Liver (tissue), 9 donors: ENCODE results near the gene PARD3. TPM values are rescaled to one million over a fixed set of nuclear protein-coding genes. Genes with fewer than 3 reads are reported as not detected.

ENCODE experiments used
- DNase-seq: peaks from one replicate; pipeline ENCODE4 v3.0.0-alpha.2; 2017; ENCODE audit warnings: low spot score
- H3K27ac ChIP-seq, 2 donors: one replicate each; pipeline ENCODE4 v1.7.0; 2013; ENCODE audit warnings: inconsistent platforms in 2 of 2, low read length in 2 of 2, control low read depth in 1 of 2, low read depth in 1 of 2, mild to moderate bottlenecking in 1 of 2
- H3K27me3 ChIP-seq, 4 donors: one replicate each; pipeline versions ENCODE4 v1.6.1 to v1.7.0; 2013; ENCODE audit warnings: low read length in 3 of 4, inconsistent platforms in 1 of 4, mild to moderate bottlenecking in 1 of 4, moderate library complexity in 1 of 4; ENCODE audit not compliant: control insufficient read depth in 4 of 4, insufficient read depth in 4 of 4
- H3K36me3 ChIP-seq, 4 donors: one replicate each; pipeline versions ENCODE4 v1.6.1 to v1.7.0; 2013; ENCODE audit warnings: low read length in 3 of 4, mild to moderate bottlenecking in 3 of 4, low read depth in 1 of 4, moderate library complexity in 1 of 4; ENCODE audit not compliant: control insufficient read depth in 4 of 4, insufficient read depth in 3 of 4
- H3K4me1 ChIP-seq, 4 donors: one replicate each; pipeline versions ENCODE4 v1.6.1 to v1.7.0; 2013; ENCODE audit warnings: low read length in 3 of 4, mild to moderate bottlenecking in 3 of 4, moderate library complexity in 1 of 4; ENCODE audit not compliant: control insufficient read depth in 4 of 4, insufficient read depth in 4 of 4
- H3K4me3 ChIP-seq, 3 donors: one replicate each; pipeline versions ENCODE4 v1.6.1 to v1.7.0; 2013; ENCODE audit warnings: low read length in 3 of 3, control low read depth in 1 of 3, low read depth in 1 of 3, mild to moderate bottlenecking in 1 of 3
- H3K9ac ChIP-seq, 2 donors: one replicate each; pipeline ENCODE4 v1.7.0; 2013; ENCODE audit warnings: low read length in 2 of 2, mild to moderate bottlenecking in 2 of 2, moderate library complexity in 2 of 2, control low read depth in 1 of 2, low read depth in 1 of 2
- H3K9me3 ChIP-seq, 4 donors: one replicate each; pipeline versions ENCODE4 v1.6.1 to v1.7.0; 2013; ENCODE audit warnings: low read length in 3 of 4; ENCODE audit not compliant: control insufficient read depth in 4 of 4
- EGR1 ChIP-seq, 2 donors: IDR thresholded peaks; 2 replicates each; pipeline ENCODE4 v1.6.1; 2016 to 2018; ENCODE audit warnings: antibody characterized with exemption in 2 of 2, low read depth in 2 of 2
- FOXA1 ChIP-seq: IDR thresholded peaks from 2 replicates; pipeline ENCODE4 v1.6.1; 2016; ENCODE audit warnings: antibody characterized with exemption
- GABPA ChIP-seq, 2 donors: IDR thresholded peaks in 1 of 2; conservative IDR thresholded peaks in 1 of 2; 2 replicates each; pipeline ENCODE4 v1.6.1; 2016; ENCODE audit warnings: antibody characterized with exemption in 2 of 2, mild to moderate bottlenecking in 1 of 2, moderate library complexity in 1 of 2
- HNF4A ChIP-seq, 2 donors: conservative IDR thresholded peaks; 2 replicates each; pipeline ENCODE4 v1.6.1; 2016; ENCODE audit warnings: antibody characterized with exemption in 2 of 2, mild to moderate bottlenecking in 2 of 2
- HNF4G ChIP-seq: IDR thresholded peaks from 2 replicates; pipeline ENCODE4 v1.6.1; 2016; ENCODE audit warnings: antibody characterized with exemption
- JUND ChIP-seq, 2 donors: IDR thresholded peaks; 2 replicates each; pipeline ENCODE4 v1.6.1; 2016; ENCODE audit warnings: antibody characterized with exemption in 2 of 2
- NR2F2 ChIP-seq: IDR thresholded peaks from 2 replicates; pipeline ENCODE4 v1.6.1; 2016; ENCODE audit warnings: antibody characterized with exemption
- RAD21 ChIP-seq, 2 donors: IDR thresholded peaks; 2 replicates each; pipeline ENCODE4 v1.6.1; 2016; ENCODE audit warnings: antibody characterized with exemption in 2 of 2, mild to moderate bottlenecking in 2 of 2
- RXRA ChIP-seq, 2 donors: IDR thresholded peaks; 2 replicates each; pipeline ENCODE4 v1.6.1; 2017 to 2018; ENCODE audit warnings: antibody characterized with exemption in 2 of 2, mild to moderate bottlenecking in 1 of 2
- SP1 ChIP-seq: IDR thresholded peaks from 2 replicates; pipeline ENCODE4 v1.6.1; 2018; ENCODE audit warnings: antibody characterized with exemption, mild to moderate bottlenecking
- TAF1 ChIP-seq: conservative IDR thresholded peaks from 2 replicates; pipeline ENCODE4 v1.6.1; 2016; ENCODE audit warnings: antibody characterized with exemption, mild to moderate bottlenecking
- YY1 ChIP-seq: IDR thresholded peaks from 2 replicates; pipeline ENCODE4 v1.6.1; 2016; ENCODE audit warnings: antibody characterized with exemption, mild to moderate bottlenecking
- WGBS: extraction: QIAGEN DNeasy Blood & Tissue Kit; methylation state at CpG from one replicate; pipeline ENCODE4 v1.1.7; 2013; 5-methylcytosine and 5-hydroxymethylcytosine counted together
- polyA plus RNA-seq, 2 donors: library from polyadenylated mRNA; stranded (reverse) in 1 of 2; unstranded in 1 of 2; fragments of 200-250 nt in 1 of 2; fragments of >200 nt in 1 of 2; fragmentation: Nextera tagmentation in 1 of 2; extraction: Ambion mirVana in 1 of 2; gene quantifications; one replicate each; pipeline versions ENCODE4 v1.2.1 to v1.2.3, GENCODE V29; 2013 to 2015
- total RNA-seq, 2 donors: library from RNA; depleted of rRNA; stranded (reverse); fragments of >200 nt; gene quantifications; one replicate each; pipeline ENCODE4 v1.2.3, GENCODE V29; 2014
- TF ChIP-seq, protein P1 (sequence below): IDR thresholded peaks from 2 replicates; pipeline ENCODE4 v1.6.1; 2016; ENCODE audit warnings: antibody characterized with exemption, mild to moderate bottlenecking
- TF ChIP-seq, protein P2 (sequence below): fragments of 150-350 bp; IDR thresholded peaks from 2 replicates; pipeline ENCODE4 v1.5.1; 2017; ENCODE audit warnings: improper control_type of control experiment, low read depth, low read length; ENCODE audit not compliant: missing input control
- TF ChIP-seq, protein P3 (sequence below): IDR thresholded peaks from 2 replicates; pipeline ENCODE4 v1.6.1; 2016; ENCODE audit warnings: antibody characterized with exemption
- TF ChIP-seq, protein P4 (sequence below): IDR thresholded peaks from 2 replicates; pipeline ENCODE4 v1.6.1; 2016; ENCODE audit warnings: antibody characterized with exemption
- donor health status: healthy.
- donor health status: healthy.
- donor health status: healthy.
- donor health status: healthy.
- donor health status: healthy.

Gene PARD3
- total and polyA plus RNA-seq, 4 donors: 12.3 to 43.8 (median 13.5) TPM

DNA sequence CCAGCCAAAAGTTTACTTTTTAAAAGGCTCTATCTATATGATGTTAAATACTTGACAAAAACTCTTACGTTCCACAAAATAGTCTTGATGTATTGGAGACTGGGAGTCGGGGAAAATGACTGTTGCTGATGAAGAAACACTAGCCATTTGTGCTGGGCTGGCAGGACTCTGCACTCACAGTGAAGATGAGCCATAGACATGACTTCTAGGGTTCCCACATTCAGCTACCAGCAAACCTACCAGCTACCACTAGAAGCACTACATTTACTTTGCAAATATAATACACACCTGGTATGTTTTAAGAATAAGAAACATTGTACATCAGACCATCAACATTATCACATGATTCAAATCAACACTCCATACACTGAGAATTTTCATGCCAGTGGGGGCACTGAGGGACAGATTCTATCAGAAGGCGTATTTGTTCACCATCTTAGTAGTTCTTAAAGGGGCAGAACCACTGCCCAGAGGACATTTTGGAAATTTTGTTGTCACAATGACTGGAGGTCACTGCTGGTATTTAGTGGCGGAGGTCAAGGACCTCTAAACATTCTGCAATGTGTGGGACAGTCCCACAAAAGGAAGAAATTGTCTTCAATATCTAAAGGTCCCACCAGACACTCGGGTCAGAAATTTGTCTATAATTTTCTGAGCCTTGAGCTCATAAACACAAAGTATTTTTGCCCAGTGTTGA, 52.3 kb downstream of the PARD3 start:
- WGBS: 76% methylated on average over 5 of the region's 5 CpGs
- TF ChIP-seq, protein P1, sequence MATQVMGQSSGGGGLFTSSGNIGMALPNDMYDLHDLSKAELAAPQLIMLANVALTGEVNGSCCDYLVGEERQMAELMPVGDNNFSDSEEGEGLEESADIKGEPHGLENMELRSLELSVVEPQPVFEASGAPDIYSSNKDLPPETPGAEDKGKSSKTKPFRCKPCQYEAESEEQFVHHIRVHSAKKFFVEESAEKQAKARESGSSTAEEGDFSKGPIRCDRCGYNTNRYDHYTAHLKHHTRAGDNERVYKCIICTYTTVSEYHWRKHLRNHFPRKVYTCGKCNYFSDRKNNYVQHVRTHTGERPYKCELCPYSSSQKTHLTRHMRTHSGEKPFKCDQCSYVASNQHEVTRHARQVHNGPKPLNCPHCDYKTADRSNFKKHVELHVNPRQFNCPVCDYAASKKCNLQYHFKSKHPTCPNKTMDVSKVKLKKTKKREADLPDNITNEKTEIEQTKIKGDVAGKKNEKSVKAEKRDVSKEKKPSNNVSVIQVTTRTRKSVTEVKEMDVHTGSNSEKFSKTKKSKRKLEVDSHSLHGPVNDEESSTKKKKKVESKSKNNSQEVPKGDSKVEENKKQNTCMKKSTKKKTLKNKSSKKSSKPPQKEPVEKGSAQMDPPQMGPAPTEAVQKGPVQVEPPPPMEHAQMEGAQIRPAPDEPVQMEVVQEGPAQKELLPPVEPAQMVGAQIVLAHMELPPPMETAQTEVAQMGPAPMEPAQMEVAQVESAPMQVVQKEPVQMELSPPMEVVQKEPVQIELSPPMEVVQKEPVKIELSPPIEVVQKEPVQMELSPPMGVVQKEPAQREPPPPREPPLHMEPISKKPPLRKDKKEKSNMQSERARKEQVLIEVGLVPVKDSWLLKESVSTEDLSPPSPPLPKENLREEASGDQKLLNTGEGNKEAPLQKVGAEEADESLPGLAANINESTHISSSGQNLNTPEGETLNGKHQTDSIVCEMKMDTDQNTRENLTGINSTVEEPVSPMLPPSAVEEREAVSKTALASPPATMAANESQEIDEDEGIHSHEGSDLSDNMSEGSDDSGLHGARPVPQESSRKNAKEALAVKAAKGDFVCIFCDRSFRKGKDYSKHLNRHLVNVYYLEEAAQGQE: no peak
- peak; percentile 32 for TF ChIP-seq YY1
- TF ChIP-seq SP1: no peak
- TF ChIP-seq, protein P2, sequence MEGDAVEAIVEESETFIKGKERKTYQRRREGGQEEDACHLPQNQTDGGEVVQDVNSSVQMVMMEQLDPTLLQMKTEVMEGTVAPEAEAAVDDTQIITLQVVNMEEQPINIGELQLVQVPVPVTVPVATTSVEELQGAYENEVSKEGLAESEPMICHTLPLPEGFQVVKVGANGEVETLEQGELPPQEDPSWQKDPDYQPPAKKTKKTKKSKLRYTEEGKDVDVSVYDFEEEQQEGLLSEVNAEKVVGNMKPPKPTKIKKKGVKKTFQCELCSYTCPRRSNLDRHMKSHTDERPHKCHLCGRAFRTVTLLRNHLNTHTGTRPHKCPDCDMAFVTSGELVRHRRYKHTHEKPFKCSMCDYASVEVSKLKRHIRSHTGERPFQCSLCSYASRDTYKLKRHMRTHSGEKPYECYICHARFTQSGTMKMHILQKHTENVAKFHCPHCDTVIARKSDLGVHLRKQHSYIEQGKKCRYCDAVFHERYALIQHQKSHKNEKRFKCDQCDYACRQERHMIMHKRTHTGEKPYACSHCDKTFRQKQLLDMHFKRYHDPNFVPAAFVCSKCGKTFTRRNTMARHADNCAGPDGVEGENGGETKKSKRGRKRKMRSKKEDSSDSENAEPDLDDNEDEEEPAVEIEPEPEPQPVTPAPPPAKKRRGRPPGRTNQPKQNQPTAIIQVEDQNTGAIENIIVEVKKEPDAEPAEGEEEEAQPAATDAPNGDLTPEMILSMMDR: no peak
- TF ChIP-seq HNF4A (conservative IDR thresholded peaks at IDR 0.05): no peak
- peak; percentile 40 to 46 for TF ChIP-seq RXRA (IDR thresholded peaks at IDR 0.05)
- TF ChIP-seq, protein P3, sequence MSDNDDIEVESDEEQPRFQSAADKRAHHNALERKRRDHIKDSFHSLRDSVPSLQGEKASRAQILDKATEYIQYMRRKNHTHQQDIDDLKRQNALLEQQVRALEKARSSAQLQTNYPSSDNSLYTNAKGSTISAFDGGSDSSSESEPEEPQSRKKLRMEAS: no peak
- no peak for TF ChIP-seq TAF1
- TF ChIP-seq, protein P4, sequence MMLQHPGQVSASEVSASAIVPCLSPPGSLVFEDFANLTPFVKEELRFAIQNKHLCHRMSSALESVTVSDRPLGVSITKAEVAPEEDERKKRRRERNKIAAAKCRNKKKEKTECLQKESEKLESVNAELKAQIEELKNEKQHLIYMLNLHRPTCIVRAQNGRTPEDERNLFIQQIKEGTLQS: no peak
- H3K36me3 ChIP-seq: no peaks in the 10 kb centered on the region
- no peak overlapping the region for H3K4me3 ChIP-seq
- no peaks in the 10 kb centered on the region for H3K27me3 ChIP-seq
- H3K9me3 ChIP-seq: no peaks in the 10 kb centered on the region
- no peak overlapping the region for H3K9ac ChIP-seq
- no peak overlapping the region for H3K27ac ChIP-seq
- no peak for DNase-seq
- H3K4me1 ChIP-seq: peaks cover 0 to 9% (median 6%) of the 10 kb centered on the region in 4 donors

DNA sequence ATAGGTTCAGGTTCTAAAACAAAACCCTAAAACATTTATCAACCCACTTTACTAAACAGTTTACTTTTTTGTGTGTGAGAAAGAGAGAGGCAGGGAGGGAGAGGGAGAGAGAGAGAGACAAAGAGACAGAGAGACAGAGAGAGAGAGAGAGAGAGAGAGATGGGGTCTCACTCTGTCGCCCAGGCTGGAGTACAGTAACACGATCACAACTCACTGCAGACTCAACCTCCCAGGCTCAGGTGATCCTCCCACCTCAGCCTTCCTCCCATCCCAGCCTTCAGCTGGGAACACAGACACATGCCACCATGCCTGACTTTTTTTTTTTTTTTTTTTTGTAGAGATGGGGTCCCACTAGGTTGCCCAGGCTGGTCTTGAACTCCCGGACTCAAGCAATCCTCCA, 52.9 kb downstream of the PARD3 start:
- no peaks in the 10 kb centered on the region for H3K9me3 ChIP-seq
- peaks cover 0 to 9% (median 6%) of the 10 kb centered on the region in 4 donors for H3K4me1 ChIP-seq
- no peak overlapping the region for H3K4me3 ChIP-seq
- no peaks in the 10 kb centered on the region for H3K27me3 ChIP-seq
- H3K27ac ChIP-seq: no peak overlapping the region
- WGBS: 100% methylated on average over 3 of the region's 3 CpGs
- no peak for DNase-seq
- H3K9ac ChIP-seq: no peak overlapping the region
- no peaks in the 10 kb centered on the region for H3K36me3 ChIP-seq
- TF ChIP-seq SP1: no peak
- TF ChIP-seq, protein P3: no peak
- no peak for TF ChIP-seq EGR1 (IDR thresholded peaks at IDR 0.05; ENCODE audit: low read depth in 2 of 2)
- TF ChIP-seq, protein P2: no peak
- TF ChIP-seq HNF4A (conservative IDR thresholded peaks at IDR 0.05): no peak
- TF ChIP-seq NR2F2: no peak
- no peak for TF ChIP-seq JUND (IDR thresholded peaks at IDR 0.05)
- no peak for TF ChIP-seq RXRA (IDR thresholded peaks at IDR 0.05)
- TF ChIP-seq, protein P4: no peak
- no peak for TF ChIP-seq GABPA (IDR thresholded peaks at IDR 0.05 in 1 of 2, conservative IDR thresholded peaks at IDR 0.05 in 1 of 2)
- TF ChIP-seq, protein P1: no peak
- no peak for TF ChIP-seq FOXA1
- no peak for TF ChIP-seq HNF4G
- TF ChIP-seq RAD21 (IDR thresholded peaks at IDR 0.05): no peak
